ENCODE data around the gene DMD. TPM values are rescaled to one million over a fixed set of nuclear protein-coding genes. Genes with fewer than 3 reads are reported as not detected.

The DMD gene
- total RNA-seq, 2 experiments from 2014 or later, result 0.20 to 0.47 TPM

DNA sequence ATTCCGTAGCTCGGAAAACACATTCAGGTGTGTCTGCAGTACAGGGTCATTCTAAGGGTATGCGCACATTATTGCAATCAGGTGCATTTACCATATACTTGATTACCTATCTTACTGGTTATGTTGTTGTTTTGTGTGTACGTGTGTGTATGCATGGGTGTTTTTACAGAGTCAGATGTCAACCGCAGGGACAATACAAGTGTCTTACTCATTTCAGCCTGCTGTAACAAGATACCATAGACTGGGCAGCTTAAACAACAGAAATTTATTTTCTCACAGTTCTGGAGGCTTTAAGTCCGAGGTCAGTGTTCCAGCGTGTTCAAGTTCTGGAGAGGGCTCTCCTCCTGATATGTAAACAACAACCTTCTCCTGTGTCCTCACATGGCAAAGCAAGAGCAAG is 316.7 kb downstream of the DMD start:
- no peaks in the 10 kb centered on the region for H3K27me3 Mint-ChIP-seq
- H3K4me1 Mint-ChIP-seq (ENCODE audit: low read depth), result no peaks in the 10 kb centered on the region
- no peak overlapping the region for H3K4me3 Mint-ChIP-seq
- H3K36me3 ChIP-seq (ENCODE audit: insufficient read depth, low read length), result no peaks in the 10 kb centered on the region
- no peak overlapping the region for H3K27ac ChIP-seq (ENCODE audit: low read depth in 1 of 2, low read length in 2 of 2)
- H3K9me3 Mint-ChIP-seq, result no peaks in the 10 kb centered on the region
- H3K4me1 ChIP-seq (ENCODE audit: insufficient read depth, low read length), result no peaks in the 10 kb centered on the region
- no peak overlapping the region for H3K27ac Mint-ChIP-seq
- no peaks in the 10 kb centered on the region for H3K27me3 ChIP-seq (ENCODE audit: control insufficient read depth in 1 of 2, insufficient read depth in 2 of 2, low read length in 2 of 2)
- no peaks in the 10 kb centered on the region for H3K9me3 ChIP-seq (ENCODE audit: control insufficient read depth in 1 of 2, insufficient read depth in 1 of 2, low read length in 2 of 2)
- H3K4me3 ChIP-seq (ENCODE audit: low read length), result no peak overlapping the region
- DNase-seq (no peak), ATAC-seq (ENCODE audit: poor library complexity) (no peak)
- intact Hi-C loops (cut with DNase I, micrococcal nuclease), result no loop called here
- ChIA-PET POLR2A (no interaction called here), CTCF (no interaction called here)
- TF ChIP-seq, protein P1, sequence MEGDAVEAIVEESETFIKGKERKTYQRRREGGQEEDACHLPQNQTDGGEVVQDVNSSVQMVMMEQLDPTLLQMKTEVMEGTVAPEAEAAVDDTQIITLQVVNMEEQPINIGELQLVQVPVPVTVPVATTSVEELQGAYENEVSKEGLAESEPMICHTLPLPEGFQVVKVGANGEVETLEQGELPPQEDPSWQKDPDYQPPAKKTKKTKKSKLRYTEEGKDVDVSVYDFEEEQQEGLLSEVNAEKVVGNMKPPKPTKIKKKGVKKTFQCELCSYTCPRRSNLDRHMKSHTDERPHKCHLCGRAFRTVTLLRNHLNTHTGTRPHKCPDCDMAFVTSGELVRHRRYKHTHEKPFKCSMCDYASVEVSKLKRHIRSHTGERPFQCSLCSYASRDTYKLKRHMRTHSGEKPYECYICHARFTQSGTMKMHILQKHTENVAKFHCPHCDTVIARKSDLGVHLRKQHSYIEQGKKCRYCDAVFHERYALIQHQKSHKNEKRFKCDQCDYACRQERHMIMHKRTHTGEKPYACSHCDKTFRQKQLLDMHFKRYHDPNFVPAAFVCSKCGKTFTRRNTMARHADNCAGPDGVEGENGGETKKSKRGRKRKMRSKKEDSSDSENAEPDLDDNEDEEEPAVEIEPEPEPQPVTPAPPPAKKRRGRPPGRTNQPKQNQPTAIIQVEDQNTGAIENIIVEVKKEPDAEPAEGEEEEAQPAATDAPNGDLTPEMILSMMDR (IDR thresholded peaks at IDR 0.05), result no peak
- H3K36me3 Mint-ChIP-seq (ENCODE audit: low read depth), result no peaks in the 10 kb centered on the region

DNA sequence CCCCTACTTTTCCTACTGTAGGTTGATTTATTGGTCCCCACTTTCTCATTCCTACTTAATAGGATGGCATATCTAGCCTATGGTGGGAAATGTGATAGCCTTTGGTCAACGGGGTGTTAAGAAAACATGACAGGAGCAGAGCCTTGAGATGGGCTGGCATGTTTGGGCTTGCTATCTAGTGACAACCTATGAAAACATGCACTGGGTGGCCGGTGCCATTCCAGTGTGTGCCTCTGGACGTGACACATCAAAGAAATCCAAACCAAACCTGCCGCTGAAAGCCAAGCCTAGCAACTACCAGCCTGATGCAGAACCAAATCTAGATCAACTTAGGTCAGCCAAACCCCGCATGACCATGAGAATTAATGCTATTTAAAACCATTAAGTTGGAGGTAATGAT is 317.6 kb downstream of the DMD start:
- ATAC-seq (ENCODE audit: poor library complexity) (no peak), DNase-seq (no peak)
- TF ChIP-seq, protein P1 (IDR thresholded peaks at IDR 0.05), result no peak
- Mint-ChIP-seq H3K4me1 (ENCODE audit: low read depth) (no peaks in the 10 kb centered on the region), H3K27me3 (no peaks in the 10 kb centered on the region), H3K4me3 (no peak overlapping the region), H3K27ac (no peak overlapping the region), H3K36me3 (ENCODE audit: low read depth) (no peaks in the 10 kb centered on the region), H3K9me3 (no peaks in the 10 kb centered on the region)
- ChIA-PET CTCF (no interaction called here), POLR2A (no interaction called here)
- no peak overlapping the region for H3K27ac ChIP-seq (ENCODE audit: low read depth in 1 of 2, low read length in 2 of 2)
- no peaks in the 10 kb centered on the region for H3K9me3 ChIP-seq (ENCODE audit: control insufficient read depth in 1 of 2, insufficient read depth in 1 of 2, low read length in 2 of 2)
- H3K4me1 ChIP-seq (ENCODE audit: insufficient read depth, low read length), result no peaks in the 10 kb centered on the region
- intact Hi-C loops (cut with DNase I, micrococcal nuclease), result no loop called here
- H3K4me3 ChIP-seq (ENCODE audit: low read length), result no peak overlapping the region
- H3K27me3 ChIP-seq (ENCODE audit: control insufficient read depth in 1 of 2, insufficient read depth in 2 of 2, low read length in 2 of 2), result no peaks in the 10 kb centered on the region
- no peaks in the 10 kb centered on the region for H3K36me3 ChIP-seq (ENCODE audit: insufficient read depth, low read length)

DNA sequence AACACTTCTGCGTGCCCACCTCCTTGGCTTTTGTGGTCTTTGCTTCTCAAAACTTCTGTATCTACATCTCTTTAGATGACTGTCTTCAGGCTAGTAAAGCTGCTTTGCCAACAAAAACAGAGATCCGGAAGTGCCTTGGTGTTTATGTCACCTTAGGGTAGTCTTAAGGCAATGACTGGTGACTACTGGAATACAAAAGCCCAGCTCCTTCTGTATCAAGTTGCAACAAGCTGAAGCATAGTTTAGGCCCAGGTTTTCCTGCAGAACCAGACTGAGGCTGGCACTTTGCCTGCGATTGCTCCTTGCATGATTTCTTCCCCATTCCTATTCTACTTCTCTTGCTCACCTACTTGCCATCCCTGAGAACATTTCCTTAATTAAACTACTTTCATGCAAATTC is 333.8 kb downstream of the DMD start:
- ChIA-PET CTCF (no interaction called here), POLR2A (no interaction called here)
- H3K4me1 Mint-ChIP-seq (ENCODE audit: low read depth), result no peaks in the 10 kb centered on the region
- no peak for DNase-seq
- Histone ChIP-seq H3K4me3 (ENCODE audit: low read length) (no peak overlapping the region), H3K36me3 (ENCODE audit: insufficient read depth, low read length) (no peaks in the 10 kb centered on the region), H3K4me1 (ENCODE audit: insufficient read depth, low read length) (no peaks in the 10 kb centered on the region), H3K27ac (ENCODE audit: low read depth in 1 of 2, low read length in 2 of 2) (no peak overlapping the region), H3K9me3 (ENCODE audit: control insufficient read depth in 1 of 2, insufficient read depth in 1 of 2, low read length in 2 of 2) (peaks cover 0 to 3% of the 10 kb centered on the region in 2 experiments), H3K27me3 (ENCODE audit: control insufficient read depth in 1 of 2, insufficient read depth in 2 of 2, low read length in 2 of 2) (no peaks in the 10 kb centered on the region)
- ATAC-seq (ENCODE audit: poor library complexity), result no peak
- H3K9me3 Mint-ChIP-seq, result no peaks in the 10 kb centered on the region
- H3K27me3 Mint-ChIP-seq, result no peaks in the 10 kb centered on the region
- no peak overlapping the region for H3K27ac Mint-ChIP-seq
- no peak overlapping the region for H3K4me3 Mint-ChIP-seq
- H3K36me3 Mint-ChIP-seq (ENCODE audit: low read depth), result no peaks in the 10 kb centered on the region
- intact Hi-C loops (cut with DNase I, micrococcal nuclease), result no loop called here
- TF ChIP-seq, protein P1 (IDR thresholded peaks at IDR 0.05), result no peak

Measured in CD4-positive, alpha-beta T cell (primary cell).